Stimulated activated CD8-positive, alpha-beta memory T cell treated with anti-CD3 and anti-CD28 coated beads, Interleukin-4, amount 100 ng/mL, for 1 hour (primary cell): ENCODE measurements around the gene ICOS.
"Not testable (repeated sequence)": the region's sequence is repeated elsewhere in the genome, so short reads cannot be mapped to it uniquely, and the experiment has no call there.

Experiments used
- DNase-seq, 2 donors: peaks; one replicate each; pipeline ENCODE4 v3.0.0-alpha.2; 2020; ENCODE audit warnings: low read depth in 2 of 2, low spot score in 1 of 2

Gene ICOS

GRCh38 chr2:203973000-203973399 is 36.4 kb downstream of the ICOS start:
- no peak for DNase-seq

DNA sequence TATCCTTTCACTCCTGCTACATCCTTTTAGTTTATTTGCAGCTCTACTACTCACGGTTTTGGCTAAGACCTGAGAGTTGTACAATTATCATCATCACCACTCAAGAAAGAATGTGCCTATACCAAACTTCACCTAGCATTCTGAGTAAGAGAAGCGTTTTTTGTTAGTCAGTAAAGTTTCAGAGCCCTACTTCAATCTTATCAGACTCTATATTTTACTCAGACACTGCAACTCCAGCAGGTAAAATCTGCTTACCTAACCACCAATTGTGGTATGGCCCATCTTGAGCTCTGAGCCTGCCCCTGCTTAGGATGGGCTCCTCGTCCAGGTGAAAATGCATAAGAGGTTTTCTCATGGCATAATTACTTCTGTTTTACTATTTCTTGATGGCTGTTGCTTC is 37.1 kb downstream of the ICOS start:
- DNase-seq: no peak

GRCh38 chr2:203975912-203976311 is 39.3 kb downstream of the ICOS start:
- no peak for DNase-seq

DNA sequence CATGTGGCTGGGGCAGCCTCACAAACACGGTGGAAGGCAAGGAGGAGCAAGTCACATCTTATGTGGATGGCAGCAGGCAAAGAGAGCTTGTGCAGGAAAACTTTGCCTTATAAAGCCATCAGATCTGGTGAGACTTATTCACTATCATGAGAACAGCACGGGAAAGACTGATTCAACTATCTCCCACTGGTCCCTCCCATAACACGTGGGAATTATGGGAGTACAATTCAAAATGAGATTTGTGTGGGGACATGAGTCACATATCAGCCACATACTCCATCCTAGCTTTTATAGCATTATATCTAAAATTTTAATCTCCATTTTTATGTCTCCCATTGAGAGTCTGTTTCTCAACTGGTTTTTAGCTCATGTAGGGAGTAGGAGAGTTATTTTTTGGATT is 45.7 kb downstream of the ICOS start:
- no peak for DNase-seq

DNA sequence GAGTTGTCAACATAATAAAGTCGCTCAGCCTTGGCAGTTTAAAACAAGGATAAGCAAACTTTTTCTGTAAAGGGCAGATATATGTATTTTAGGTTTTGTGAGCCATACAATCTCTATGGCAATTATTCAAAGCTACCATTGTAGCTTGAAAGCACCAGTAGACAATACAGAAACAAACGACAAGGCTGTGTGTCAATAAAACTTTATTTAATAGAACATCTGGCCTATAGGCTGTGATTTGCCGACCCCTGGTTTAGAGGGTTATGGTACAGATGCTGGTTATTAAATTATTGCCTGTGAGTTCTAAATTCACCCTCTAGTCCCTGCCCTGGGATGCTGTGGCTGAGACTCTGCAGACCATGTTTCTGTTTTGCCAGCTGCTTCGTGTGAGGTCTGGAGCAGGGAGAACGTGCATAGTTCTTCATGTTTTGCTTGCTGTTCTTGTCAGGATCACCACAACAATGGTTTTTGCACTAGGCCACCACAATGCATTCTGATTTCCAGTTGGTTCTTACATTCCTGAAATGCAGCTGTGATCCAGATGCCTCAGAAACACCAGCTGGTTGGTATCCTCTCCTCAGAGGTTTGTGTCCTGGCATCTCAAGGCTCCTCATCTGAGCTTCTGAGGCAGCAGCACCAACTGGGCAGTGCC is 46.6 kb downstream of the ICOS start:
- no peak for DNase-seq

DNA sequence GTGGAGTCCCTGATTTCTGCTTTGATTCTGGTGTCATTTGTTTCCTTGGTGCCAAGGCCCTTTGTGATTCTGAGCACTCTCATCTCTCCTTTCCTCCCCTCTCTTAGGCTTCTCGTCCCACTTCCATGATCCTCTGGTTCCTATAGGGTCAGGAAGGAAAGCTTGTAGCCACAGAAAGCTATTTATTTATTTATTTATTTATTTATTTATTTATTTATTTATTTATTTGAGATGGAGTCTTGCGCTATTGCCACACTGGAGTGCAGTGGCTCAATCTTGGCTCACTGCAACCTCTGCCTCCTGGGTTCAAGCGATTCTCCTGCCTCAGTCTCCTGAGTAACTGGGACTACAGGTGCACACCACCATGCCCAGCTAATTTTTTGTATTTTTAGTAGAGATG is 49.4 kb downstream of the ICOS start:
- DNase-seq: not testable (repeated sequence)

DNA sequence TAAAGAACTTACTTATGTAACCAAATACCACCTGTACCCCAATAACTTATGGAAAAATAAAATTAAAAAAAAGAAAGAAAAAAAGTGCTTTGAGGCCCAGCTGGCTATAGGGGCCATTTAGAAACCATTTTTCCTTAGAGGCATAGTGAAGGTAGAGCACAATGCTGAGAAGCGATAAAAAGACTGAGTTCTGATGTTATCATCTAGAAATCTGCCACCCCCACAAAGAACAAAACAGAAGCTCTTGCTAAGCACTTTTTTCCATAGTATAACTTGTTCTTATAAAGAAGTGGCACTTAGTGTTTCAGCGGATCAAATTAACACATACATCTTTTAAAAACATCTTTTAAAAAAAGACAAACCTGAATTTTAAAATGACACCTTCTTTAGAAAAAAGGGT is 51.4 kb downstream of the ICOS start:
- no peak for DNase-seq

DNA sequence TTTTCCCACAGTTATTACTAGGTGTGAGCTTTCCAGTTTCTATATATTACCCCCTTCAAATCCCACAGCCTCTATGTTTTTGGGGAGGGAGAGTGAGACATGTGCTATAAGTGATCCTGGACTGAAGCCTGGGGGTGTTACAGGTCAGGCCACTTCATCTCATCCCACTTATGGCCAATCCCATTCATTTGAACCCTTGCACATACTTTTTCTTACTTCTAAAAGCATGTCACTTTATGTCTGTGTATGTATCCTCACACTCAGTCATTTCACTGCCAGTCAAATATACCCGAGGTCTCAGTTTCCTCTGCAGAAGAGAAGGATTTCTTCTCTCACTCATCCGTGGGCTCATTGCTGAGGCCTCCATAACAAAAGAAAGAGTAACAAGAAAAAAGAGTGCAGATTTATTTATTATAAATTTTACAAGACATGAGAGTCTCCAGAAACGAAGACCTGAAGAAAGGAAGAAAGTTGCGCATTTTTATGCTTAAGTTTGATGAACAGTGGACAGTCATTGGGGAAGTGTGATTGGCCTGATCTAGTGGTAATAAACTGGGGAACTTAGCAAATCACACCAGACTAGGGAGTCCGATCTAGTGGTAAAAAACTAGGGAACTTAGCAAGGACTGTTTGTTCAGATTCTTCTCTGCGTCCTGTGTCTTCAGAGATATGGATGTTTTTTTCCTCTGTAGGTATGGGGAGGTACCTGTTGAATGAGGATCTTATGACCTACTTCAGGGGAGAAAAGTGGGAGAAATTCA is 52.1 kb downstream of the ICOS start:
- DNase-seq: no peak

- no peak for DNase-seq
Observed at GRCh38 chr2:203989521-203989920, 53.0 kb downstream of the ICOS start.

DNA sequence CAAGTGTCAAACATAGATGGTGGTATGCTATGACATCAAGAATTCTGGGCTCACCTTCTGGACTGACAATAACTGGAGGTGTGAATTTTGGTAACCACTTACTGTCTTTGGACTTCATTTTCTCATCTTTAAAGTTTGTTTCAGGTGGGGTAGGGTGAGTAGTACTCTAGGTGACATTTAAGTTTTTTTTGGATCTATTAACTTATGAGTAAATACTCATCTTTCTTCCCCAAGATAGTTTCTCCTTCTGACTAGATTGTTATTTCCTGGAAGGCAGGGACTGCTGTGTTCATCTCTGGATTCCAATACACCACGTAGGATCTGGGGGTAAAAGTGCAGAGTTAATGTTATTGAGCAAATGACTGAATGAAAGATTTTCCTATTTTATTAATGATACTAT is 55.9 kb downstream of the ICOS start:
- no peak for DNase-seq

DNA sequence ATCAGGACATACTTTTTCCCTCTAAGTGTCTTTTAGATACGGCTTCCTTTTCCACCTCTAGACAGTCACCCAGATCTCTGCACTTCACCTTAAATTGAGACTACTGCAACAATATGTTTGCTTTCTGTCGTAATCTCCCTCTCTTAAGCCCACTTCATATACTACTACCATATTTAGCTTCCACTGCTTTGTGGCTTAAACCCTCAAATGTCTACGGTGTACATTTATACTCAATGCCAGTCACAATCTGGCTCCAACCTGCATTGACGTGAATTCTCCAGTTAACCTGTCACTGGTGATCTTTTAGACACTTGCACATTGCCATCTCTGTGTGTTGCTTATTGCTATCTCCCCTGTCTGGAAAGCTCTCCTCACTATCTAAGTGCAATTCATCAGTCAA is 56.4 kb downstream of the ICOS start:
- DNase-seq: no peak

DNA sequence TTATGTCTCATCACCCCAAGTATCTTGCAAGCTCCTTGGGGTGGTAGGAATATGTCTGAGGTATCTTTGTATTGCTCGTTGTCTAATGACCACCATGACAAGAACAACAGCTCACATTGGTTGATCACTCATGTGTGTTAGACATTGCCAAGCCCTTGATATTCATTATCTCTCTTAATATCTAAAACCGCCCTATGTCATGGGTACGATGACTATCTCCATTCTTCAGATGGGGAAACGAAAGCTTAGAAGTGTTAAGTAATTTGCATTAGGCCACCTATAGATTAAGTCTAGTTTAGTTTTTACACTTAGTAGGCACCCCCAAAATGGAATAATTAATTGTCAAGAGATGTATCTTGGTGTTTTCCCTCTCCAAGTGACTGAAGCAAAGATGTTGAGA is 57.0 kb downstream of the ICOS start:
- no peak for DNase-seq

DNA sequence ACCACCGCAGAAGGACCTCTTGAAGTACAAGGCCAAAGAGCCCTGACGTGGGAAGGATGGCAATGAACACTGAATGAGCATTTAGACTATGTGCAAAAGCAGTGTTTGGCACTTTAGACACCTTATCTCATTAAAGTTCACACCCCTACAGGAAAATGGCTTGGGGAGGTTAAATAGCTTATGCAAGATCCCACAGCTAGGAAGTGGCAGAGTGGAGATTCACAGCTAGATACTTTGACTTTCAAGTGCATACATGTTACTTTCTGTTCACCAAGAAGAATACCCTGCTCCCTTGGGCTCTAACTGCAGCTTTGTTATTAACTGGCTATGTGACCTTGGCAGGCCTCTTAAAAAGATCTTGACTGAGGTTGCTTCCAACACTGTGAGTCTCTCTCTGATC is 58.2 kb downstream of the ICOS start:
- no peak for DNase-seq

DNA sequence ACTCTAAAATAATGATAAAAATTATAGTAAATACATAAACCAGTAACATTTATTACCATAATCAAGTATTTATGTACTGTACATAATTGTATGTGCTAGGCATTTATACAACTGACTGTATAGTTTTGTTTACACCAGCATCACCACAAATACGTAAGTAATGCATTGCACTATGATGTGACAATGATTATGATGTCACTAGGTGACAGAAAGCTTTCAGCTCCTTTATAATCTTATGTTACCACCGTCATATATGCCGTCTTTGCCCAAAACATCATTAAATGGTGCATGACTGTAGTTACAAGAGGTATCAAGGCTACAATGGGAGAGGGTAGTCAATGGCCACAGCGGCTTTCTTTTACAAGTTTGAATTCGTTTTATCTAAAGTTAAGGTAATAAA is 60.1 kb downstream of the ICOS start:
- DNase-seq: no peak

- DNase-seq: no peak
Observed at GRCh38 chr2:203997481-203997880, 60.9 kb downstream of the ICOS start.

- DNase-seq: no peak
Observed at GRCh38 chr2:203997980-203998809, 61.6 kb downstream of the ICOS start.

- no peak for DNase-seq
Observed at GRCh38 chr2:203999835-204000234, 63.3 kb downstream of the ICOS start.

- no peak for DNase-seq
Observed at GRCh38 chr2:204000446-204000845, 63.9 kb downstream of the ICOS start.

DNA sequence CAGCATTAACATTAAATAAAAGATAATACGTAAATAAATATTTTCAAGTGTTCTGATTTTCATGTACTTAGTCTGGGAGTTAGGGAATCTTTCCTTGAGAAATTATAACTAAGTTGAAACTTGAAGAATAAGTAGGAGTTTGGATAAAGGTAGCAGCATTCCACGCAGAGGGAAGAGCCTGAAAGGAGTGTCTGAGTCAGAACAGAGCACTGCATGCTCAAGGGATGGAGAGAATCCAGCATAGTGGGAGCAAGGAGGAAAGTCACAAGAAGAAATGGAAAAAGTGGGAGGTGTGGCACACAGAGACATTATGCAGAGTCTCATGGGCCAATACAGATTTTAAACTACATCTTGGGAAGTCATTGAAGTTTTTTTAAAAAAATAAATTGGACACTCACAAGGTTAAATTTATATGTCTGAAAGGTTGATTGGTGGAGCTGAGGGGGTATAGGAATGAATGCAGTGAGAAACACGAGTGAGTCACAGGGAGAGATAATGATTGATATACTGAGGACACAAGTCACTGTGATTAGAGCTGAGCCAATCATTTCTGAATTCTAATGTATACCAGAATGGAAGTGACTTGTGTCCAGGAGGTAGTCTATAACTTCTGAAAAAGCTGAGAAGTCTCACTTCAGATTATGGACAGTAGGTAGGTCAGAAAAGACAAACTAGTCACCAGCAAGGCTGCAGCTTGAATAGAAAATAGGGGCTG is 66.9 kb downstream of the ICOS start:
- no peak for DNase-seq

DNA sequence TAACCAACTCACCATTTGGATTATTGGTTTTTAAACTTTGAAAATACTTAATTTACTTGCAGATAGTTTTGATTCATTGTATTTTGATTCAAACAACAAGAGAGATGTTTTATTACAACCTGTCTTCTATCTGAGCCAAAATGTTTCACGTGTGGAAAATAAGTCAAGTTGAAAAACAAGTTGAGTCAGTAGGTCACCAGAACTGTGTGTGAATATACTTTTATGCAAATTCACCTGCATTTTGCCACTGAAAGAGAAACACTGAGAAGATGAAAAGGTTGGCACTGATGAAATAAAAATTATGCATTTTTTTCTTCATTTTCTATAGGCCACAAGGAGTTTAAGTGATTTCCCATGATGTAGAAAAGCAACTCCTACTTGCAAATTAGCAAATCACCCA is 68.3 kb downstream of the ICOS start:
- DNase-seq: no peak

GRCh38 chr2:204005940-204006721 is 69.6 kb downstream of the ICOS start:
- DNase-seq: no peak
